Measurements from ENCODE around the gene TMEM41B.

Gene TMEM41B

GRCh38 chr11:9301720-9302119 is 12.7 kb downstream of the TMEM41B start:
- no peak overlapping the region for H3K4me3 ChIP-seq (ENCODE audit: low read depth, low read length)
- TF ChIP-seq CTCF (IDR thresholded peaks at IDR 0.05; ENCODE audit: borderline replicate concordance, insufficient read depth, low read depth, low read length) = no peak

- TF ChIP-seq CTCF (IDR thresholded peaks at IDR 0.05; ENCODE audit: borderline replicate concordance, insufficient read depth, low read depth, low read length) = no peak
- H3K4me3 ChIP-seq (ENCODE audit: low read depth, low read length) = no peak overlapping the region
Measured at GRCh38 chr11:9293646-9294045, 20.7 kb downstream of the TMEM41B start.

- no peak overlapping the region for H3K4me3 ChIP-seq (ENCODE audit: low read depth, low read length)
- TF ChIP-seq CTCF (IDR thresholded peaks at IDR 0.05; ENCODE audit: borderline replicate concordance, insufficient read depth, low read depth, low read length) = no peak
Measured at GRCh38 chr11:9285850-9286587, 28.4 kb downstream of the TMEM41B start.

GRCh38 chr11:9280655-9281301 is 33.6 kb downstream of the TMEM41B start:
- no peak overlapping the region for H3K4me3 ChIP-seq (ENCODE audit: low read depth, low read length)

GRCh38 chr11:9277176-9277575 is 37.2 kb downstream of the TMEM41B start:
- no peak overlapping the region for H3K4me3 ChIP-seq (ENCODE audit: low read depth, low read length)
- TF ChIP-seq CTCF (IDR thresholded peaks at IDR 0.05; ENCODE audit: borderline replicate concordance, insufficient read depth, low read depth, low read length) = no peak

More at GRCh38 chr11:9280655-9281301, 33.6 kb downstream of the TMEM41B start:
- TF ChIP-seq CTCF (IDR thresholded peaks at IDR 0.05; ENCODE audit: borderline replicate concordance, insufficient read depth, low read depth, low read length) = no peak

- no peak for TF ChIP-seq CTCF (IDR thresholded peaks at IDR 0.05; ENCODE audit: borderline replicate concordance, insufficient read depth, low read depth, low read length)
Measured at GRCh38 chr11:9276571-9276970, 37.8 kb downstream of the TMEM41B start.

More at GRCh38 chr11:9276571-9276970, 37.8 kb downstream of the TMEM41B start:
- no peak overlapping the region for H3K4me3 ChIP-seq (ENCODE audit: low read depth, low read length)

All from GM12875 (cell line).